ENCODE measurements around the gene SELENOI. TPM values are rescaled to one million over a fixed set of nuclear protein-coding genes. Genes with fewer than 3 reads are reported as not detected.
A peak's percentile ranks its signal among the peaks of the same experiment; 100 is the strongest.

Gene SELENOI
- polyA plus RNA-seq: 15.2 to 38.1 TPM (median 30.3 TPM) in 3 replicates
- polyA plus RNA-seq (2011; ENCODE audit: low read depth): 9.5 TPM
- 5.0 and 10.6 TPM in 2 replicates for polyA plus RNA-seq (2011; cell fraction: cytosol; rRNA removed)
- 26.5 and 37.8 TPM in 2 replicates for polyA plus RNA-seq (2011; cell fraction: nucleus; rRNA removed)
- polyA plus RNA-seq (2012; ENCODE audit: low replicate concordance): 12.7 and 16.7 TPM in 2 replicates
- polyA minus RNA-seq: 56.9 to 163 TPM (median 162 TPM) in 3 replicates
- 17.3 TPM for polyA minus RNA-seq (2011; cell fraction: cytosol; rRNA and poly(A)+ RNA removed)
- 93.7 and 113 TPM in 2 replicates for polyA minus RNA-seq (2011; cell fraction: nucleus; rRNA and poly(A)+ RNA removed)

GRCh38 chr2:26345545-26346453 lies at the start of gene SELENOI:
SELENOI (plus strand) TSS chr2:26346143; CDS start chr2:26346233, 90 bp downstream.
- TF ChIP-seq EZH2 (IDR thresholded peaks at IDR 0.05; ENCODE audit: low read length): no peak
- TF ChIP-seq, protein P1, sequence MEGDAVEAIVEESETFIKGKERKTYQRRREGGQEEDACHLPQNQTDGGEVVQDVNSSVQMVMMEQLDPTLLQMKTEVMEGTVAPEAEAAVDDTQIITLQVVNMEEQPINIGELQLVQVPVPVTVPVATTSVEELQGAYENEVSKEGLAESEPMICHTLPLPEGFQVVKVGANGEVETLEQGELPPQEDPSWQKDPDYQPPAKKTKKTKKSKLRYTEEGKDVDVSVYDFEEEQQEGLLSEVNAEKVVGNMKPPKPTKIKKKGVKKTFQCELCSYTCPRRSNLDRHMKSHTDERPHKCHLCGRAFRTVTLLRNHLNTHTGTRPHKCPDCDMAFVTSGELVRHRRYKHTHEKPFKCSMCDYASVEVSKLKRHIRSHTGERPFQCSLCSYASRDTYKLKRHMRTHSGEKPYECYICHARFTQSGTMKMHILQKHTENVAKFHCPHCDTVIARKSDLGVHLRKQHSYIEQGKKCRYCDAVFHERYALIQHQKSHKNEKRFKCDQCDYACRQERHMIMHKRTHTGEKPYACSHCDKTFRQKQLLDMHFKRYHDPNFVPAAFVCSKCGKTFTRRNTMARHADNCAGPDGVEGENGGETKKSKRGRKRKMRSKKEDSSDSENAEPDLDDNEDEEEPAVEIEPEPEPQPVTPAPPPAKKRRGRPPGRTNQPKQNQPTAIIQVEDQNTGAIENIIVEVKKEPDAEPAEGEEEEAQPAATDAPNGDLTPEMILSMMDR (optimal IDR thresholded peaks at IDR 0.05 in 1 of 3, IDR thresholded peaks at IDR 0.05 in 1 of 3, conservative IDR thresholded peaks at IDR 0.05 in 1 of 3; ENCODE audit: extremely low read depth in 1 of 3, insufficient read depth in 2 of 3, low read length in 3 of 3): no peak
- peak; percentile 97 for DNase-seq (ENCODE audit: low read depth, low spot score)
- dilution Hi-C loops (cut with MboI; ENCODE audit: extremely low pct_ligation_motif_present, low sequenced_read_pairs): no loop called here
- peak within 1 kb of the TSS; percentile 98 for H3K27ac ChIP-seq (ENCODE audit: control insufficient read depth, insufficient read depth, low read length)
- peaks cover 2% of the 10 kb centered on the region for H4K20me1 ChIP-seq (ENCODE audit: control insufficient read depth, extremely low read depth, insufficient read depth, low read length)
- peak within 1 kb of the TSS; percentile 96 for H3K9ac ChIP-seq (ENCODE audit: control insufficient read depth, extremely low read depth, insufficient read depth, low read length)
- peaks cover 4% of the 10 kb centered on the region for H3K9me3 ChIP-seq (ENCODE audit: control insufficient read depth, low read depth, low read length)
- H3K4me2 ChIP-seq (ENCODE audit: control insufficient read depth, extremely low read depth, insufficient read depth, low read depth, low read length): peak within 1 kb of the TSS; percentile 97
- H3K36me3 ChIP-seq (ENCODE audit: control insufficient read depth in 2 of 2, extremely low read depth in 1 of 2, insufficient read depth in 2 of 2, low read length in 2 of 2): no peaks in the 10 kb centered on the region
- FAIRE-seq: peak; percentile 52
- peaks cover 22% of the 10 kb centered on the region for H3K4me1 ChIP-seq (ENCODE audit: control insufficient read depth, extremely low read depth, insufficient read depth, low read length)
- H3K79me2 ChIP-seq (ENCODE audit: control insufficient read depth, insufficient read depth, low read length): peaks cover 54% of the 10 kb centered on the region
- no peaks in the 10 kb centered on the region for H3K9me1 ChIP-seq (ENCODE audit: control insufficient read depth, extremely low read depth, insufficient read depth, low read length)
- no peaks in the 10 kb centered on the region for H3K27me3 ChIP-seq (ENCODE audit: control insufficient read depth, extremely low read depth, insufficient read depth, low read length)
- H3K4me3 ChIP-seq (ENCODE audit: control insufficient read depth in 2 of 3, extremely low read depth in 1 of 3, insufficient read depth in 2 of 3, low read depth in 1 of 3, low read length in 3 of 3): peak within 1 kb of the TSS; percentile 81 to 91 (median 87)
- H2AFZ ChIP-seq (ENCODE audit: control insufficient read depth, low read length): peak within 1 kb of the TSS; percentile 77

DNA sequence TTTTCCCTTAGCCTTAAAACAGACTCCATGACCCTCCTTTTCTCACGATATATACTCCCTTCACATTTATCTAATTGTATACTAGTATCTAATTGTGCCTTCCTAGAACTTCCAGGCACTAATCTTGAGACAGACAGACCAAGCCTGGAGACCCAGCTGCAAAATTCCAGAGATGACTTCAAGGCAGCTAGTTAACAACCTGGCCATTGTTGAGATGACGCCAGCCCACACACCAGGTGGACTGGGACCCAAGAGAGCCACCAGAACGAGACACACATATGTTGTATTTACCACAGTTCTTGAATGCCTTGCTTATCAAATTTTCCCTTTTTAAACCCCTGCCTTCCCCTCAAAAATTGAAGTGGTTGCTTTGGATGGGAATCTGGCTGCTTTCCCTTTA lies 48.9 kb upstream of the SELENOI start:
- Histone ChIP-seq H3K9me1 (ENCODE audit: control insufficient read depth, extremely low read depth, insufficient read depth, low read length) (no peaks in the 10 kb centered on the region), H3K79me2 (ENCODE audit: control insufficient read depth, insufficient read depth, low read length) (no peaks in the 10 kb centered on the region), H3K4me3 (ENCODE audit: control insufficient read depth in 2 of 3, extremely low read depth in 1 of 3, insufficient read depth in 2 of 3, low read depth in 1 of 3, low read length in 3 of 3) (no peak overlapping the region), H4K20me1 (ENCODE audit: control insufficient read depth, extremely low read depth, insufficient read depth, low read length) (no peaks in the 10 kb centered on the region), H3K4me2 (ENCODE audit: control insufficient read depth, extremely low read depth, insufficient read depth, low read depth, low read length) (no peak overlapping the region), H3K27ac (ENCODE audit: control insufficient read depth, insufficient read depth, low read length) (no peak overlapping the region), H3K27me3 (ENCODE audit: control insufficient read depth, extremely low read depth, insufficient read depth, low read length) (no peaks in the 10 kb centered on the region), H3K9ac (ENCODE audit: control insufficient read depth, extremely low read depth, insufficient read depth, low read length) (no peak overlapping the region), H3K36me3 (ENCODE audit: control insufficient read depth in 2 of 2, extremely low read depth in 1 of 2, insufficient read depth in 2 of 2, low read length in 2 of 2) (no peaks in the 10 kb centered on the region), H3K4me1 (ENCODE audit: control insufficient read depth, extremely low read depth, insufficient read depth, low read length) (peaks cover 36% of the 10 kb centered on the region), H3K9me3 (ENCODE audit: control insufficient read depth, low read depth, low read length) (no peaks in the 10 kb centered on the region), H2AFZ (ENCODE audit: control insufficient read depth, low read length) (no peak overlapping the region)
- dilution Hi-C loops (cut with MboI; ENCODE audit: extremely low pct_ligation_motif_present, low sequenced_read_pairs): no loop called here
- DNase-seq (ENCODE audit: low read depth, low spot score) (no peak), FAIRE-seq (no peak)
- TF ChIP-seq, protein P1 (optimal IDR thresholded peaks at IDR 0.05 in 1 of 3, IDR thresholded peaks at IDR 0.05 in 1 of 3, conservative IDR thresholded peaks at IDR 0.05 in 1 of 3; ENCODE audit: extremely low read depth in 1 of 3, insufficient read depth in 2 of 3, low read length in 3 of 3): no peak
- TF ChIP-seq EZH2 (IDR thresholded peaks at IDR 0.05; ENCODE audit: low read length): no peak

All from keratinocyte (primary cell).